ENCODE results near the gene ZNF503.
"Not testable (repeated sequence)": the region's sequence is repeated elsewhere in the genome, so short reads cannot be mapped to it uniquely, and the experiment has no call there.

The ZNF503 gene

DNA sequence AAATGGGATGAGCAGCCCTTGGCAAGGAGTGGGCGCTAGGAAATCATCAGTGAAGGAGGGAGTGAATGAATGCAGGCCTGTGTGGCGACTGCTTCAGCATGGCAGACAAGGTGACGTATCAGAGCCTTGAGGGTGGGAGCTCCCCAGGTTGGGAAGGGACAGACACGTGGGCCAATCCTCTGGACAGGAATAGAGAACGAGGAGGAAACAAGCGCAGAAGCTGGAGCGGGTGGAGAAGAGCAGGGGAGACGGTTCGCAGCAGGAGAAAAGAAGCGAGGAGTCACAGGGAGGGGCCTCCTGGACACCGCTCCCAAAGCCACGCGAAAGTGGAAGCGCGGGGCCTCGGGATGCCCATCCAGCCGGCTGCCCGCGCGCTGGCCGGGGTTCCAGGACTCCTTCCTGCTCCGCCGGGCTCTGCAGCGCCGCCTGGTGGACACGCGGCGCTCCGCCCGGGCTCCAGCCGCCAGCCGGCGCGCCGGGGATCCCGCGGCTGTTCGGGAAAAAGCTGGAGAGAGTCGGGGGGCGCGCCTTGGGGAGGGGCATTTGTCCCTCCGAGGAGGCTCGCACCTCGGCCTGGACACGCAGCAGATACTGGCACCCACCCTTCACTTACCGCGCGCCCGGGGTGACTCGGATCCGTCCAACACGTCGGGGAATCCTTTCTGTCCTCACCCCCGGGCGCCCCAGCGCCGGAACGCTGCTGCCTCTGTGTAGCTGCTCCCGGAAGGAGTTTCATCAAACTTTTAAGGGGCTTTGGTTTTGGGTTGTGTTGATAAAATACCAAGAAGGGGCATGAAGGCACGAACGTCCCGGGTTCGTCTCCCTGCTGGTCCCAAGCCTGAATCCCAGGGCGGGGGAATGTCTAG lies 6.3 kb downstream of the ZNF503 start:
- DNase-seq: peak; percentile 45

DNA sequence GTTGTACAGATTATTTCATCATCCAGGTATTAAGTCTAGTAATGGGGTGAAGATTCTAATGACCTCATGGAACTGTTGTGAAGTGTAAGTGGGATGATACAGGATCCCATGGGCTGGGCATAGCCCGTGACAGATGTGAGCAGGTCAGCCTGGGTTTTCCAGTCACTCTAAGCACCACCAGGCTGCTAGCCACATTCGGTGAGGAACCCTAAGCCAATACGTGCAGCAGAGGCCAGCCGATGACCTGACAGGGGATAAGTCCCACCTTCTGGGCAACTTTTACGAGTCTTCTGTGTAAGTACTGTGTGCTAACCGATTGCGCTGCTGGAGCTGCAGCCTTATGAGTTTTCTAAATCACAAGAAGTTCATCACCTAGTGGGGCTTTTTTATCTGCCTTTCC lies 7.3 kb downstream of the ZNF503 start:
- DNase-seq: no peak

DNA sequence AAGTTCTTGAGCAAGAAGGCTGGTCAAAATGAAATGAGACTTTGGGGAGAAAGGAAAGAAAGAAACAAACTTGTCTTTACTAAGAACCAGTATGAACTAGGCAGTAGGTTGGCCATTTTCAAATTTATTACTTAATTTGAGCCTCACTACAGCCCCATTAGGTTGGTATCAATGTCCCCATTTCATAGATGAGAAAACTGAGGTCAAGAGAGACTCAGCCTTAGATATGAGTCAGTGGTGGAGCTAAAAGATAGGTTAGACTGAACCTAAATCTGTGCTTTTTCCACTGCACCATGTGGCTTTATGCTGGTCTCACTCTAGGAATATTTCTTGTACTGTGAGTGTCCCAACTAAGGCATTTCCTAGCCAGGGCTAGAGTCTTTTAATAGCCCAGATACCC lies 8.8 kb downstream of the ZNF503 start:
- DNase-seq: no peak

DNA sequence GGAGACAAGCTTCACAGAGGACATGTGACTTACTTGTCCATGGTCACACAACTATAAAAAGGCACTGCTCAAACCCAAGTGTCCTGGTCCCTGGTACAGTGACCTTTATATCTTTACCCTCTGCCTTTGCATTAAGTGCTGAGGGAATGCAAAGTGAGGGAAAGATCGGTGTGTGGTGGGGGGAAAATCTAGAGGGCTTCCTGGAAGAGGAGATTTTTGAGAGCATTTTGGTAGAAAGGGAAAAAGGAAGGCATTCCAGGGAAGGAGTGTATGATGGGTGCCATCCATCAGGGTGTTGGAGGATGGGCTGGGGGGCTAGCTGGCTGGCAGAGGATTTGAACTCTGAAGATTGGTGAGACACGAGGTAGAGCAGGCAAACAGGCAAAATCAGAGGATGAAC lies 9.3 kb downstream of the ZNF503 start:
- DNase-seq: no peak

DNA sequence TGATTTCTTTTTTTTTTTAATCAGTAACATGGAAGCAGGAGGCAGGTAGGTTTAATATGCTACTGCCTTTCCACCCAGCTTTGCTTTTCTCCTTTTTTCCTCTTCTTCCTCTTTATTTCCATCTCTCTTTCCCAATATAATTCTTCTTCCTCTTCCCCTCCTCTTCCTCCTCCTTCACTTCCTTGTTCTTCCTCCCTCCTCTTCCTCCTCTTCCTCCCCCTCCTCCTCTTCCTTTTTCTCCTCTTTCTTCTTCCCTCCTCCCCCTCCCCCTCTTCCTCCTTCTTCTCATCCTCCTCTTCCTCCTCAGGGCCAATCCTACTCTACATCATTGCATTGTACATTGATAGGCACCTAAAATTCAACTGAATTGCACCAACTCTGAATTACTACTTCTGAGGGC lies 11.4 kb downstream of the ZNF503 start:
- no peak for DNase-seq

- DNase-seq: no peak
Measured at GRCh38 chr10:75388082-75388481, 13.5 kb downstream of the ZNF503 start.

DNA sequence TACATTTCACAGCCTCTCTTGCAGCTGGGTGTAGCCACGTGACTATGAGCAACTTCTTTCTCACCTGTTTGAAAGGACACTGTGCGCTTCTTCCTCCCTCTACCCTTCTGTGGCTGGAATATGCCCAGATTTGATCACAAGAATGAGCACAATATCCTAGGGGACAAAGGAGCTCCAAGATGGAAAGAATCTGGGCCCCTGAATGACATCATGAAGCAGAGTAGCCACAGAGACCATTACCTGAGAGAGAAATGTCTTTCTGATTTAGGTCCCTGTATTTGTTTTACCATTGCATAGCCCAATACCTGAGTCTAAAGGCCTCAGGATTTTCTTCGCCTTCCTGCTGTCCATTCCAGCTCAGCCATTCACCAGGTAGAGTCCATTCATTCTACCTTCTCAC lies 15.4 kb downstream of the ZNF503 start:
- no peak for DNase-seq

GRCh38 chr10:75379817-75380216 lies 21.7 kb downstream of the ZNF503 start:
- DNase-seq: no peak

DNA sequence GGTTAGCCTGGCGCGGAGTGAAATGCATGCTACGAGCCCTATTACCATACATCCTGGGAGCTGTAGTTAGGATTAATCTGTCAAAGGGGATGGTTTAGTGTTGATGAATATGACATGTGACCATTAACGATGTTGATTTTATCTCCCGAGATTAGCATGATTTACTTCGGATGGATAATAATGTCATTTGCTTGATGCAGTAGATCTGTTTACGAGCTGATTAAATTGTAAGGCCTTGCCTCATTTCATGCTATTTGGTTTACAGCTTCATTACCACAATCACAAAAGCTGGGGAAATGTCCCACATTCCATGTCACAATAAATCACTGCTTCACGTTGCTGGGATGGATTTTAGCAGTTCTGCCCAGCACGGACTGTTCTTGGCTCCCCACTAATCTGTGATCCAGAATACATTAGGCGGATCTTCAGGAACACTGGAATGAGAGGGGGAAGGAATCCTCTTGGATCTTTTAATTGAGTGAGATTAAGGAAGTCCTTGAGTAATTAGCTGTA lies 22.3 kb downstream of the ZNF503 start:
- DNase-seq: no peak

DNA sequence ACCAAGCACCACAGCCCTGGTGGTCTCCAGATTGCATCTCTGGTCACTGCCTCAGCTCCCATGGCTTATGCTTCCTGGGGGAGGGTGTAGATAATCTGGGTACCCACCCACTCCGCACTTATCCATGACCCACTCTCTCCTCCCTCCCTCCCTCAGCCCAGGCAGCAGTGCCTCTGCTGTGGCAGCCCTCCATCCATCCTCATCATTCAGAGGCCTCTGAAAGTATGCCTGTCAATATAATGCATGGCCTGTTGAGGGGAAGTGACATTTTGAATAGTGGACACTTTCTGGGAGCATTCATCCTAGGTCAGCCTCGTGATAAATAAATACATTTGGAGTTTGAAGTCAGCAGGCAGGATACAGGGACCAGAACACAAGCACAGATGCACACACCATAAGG lies 23.2 kb downstream of the ZNF503 start:
- no peak for DNase-seq

DNA sequence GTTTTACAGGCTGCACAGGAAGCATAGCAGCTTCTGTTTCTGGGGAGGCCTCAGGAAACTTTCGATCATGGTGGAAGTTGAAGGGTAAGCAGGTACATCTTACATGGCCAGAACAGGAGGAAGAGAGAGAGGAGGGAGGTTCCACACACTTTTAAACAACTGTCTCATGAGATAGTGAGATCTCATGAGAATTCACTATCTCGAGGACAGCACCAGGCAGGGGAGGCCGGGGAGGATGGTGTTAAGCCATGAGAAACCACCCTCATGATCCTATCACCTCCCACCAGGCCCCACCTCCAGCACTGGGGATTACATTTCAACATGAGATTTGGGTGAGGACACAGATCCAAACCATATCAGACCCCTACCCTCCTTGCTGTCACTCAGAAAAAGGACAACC lies 23.7 kb downstream of the ZNF503 start:
- DNase-seq: no peak

GRCh38 chr10:75375838-75376237 lies 25.7 kb downstream of the ZNF503 start:
- no peak for DNase-seq

DNA sequence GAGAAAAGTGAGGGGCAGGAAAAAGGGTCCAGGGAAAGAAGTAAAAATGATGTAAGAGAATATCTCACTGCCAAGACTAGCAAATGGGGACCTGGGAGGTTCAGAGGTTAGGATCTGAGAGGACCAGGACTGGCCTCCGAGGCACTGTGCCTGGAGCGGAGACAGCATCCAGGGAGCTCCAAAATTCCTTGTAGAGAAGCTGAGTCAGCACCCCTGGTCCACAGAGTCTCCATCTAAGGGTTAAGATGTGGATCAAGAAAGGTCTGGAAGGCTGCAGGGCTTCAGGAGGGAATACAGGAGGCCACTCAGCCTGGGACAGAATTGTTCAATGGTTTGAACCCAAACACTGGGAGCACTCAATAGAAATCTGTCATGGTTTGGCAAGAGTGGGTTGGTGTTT lies 30.6 kb downstream of the ZNF503 start:
- no peak for DNase-seq

GRCh38 chr10:75369838-75370237 lies 31.7 kb downstream of the ZNF503 start:
- not testable (repeated sequence) for DNase-seq

- no peak for DNase-seq
Measured at GRCh38 chr10:75367901-75368300, 33.7 kb downstream of the ZNF503 start.

DNA sequence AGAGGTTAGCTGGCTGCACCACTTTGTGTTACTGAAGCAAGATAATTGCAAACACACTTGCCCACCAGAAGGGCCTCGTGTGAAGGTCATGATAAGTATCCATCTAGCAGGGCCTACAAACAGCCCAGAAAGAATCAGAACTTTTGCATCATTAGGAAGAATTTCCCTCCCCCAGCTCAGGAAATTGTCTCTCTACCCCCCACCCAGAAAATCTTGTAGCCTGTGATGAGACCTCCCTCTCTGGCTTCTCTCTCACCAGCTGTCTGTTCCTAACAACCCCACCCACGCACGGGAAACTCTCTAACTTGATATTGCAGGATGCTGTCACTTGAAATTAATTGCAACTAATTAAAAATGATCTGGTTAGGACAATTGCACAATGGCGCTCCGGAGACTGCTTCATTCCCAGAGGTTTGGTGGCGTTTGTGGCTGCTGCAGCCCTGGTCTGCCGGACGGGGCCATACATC lies 34.5 kb downstream of the ZNF503 start:
- DNase-seq: no peak

DNA sequence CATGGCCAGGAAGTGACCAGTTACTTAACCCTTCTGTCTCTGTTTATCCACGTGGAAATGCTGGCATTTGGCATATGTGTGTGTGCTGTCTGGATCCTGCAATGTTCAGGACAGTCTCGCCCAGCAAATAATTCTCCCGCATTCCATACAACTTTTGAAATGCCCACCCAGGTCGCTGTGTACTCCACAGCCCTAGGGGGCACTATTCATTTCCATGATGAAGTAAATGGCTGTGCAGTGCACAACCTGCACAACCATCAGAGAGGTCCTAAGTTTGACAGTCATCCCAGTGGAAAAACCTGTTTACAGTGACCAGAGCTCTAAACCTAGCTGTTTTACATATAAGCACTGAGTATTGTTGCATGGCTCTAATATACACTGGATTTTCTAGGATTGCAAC lies 38.1 kb downstream of the ZNF503 start:
- no peak for DNase-seq

DNA sequence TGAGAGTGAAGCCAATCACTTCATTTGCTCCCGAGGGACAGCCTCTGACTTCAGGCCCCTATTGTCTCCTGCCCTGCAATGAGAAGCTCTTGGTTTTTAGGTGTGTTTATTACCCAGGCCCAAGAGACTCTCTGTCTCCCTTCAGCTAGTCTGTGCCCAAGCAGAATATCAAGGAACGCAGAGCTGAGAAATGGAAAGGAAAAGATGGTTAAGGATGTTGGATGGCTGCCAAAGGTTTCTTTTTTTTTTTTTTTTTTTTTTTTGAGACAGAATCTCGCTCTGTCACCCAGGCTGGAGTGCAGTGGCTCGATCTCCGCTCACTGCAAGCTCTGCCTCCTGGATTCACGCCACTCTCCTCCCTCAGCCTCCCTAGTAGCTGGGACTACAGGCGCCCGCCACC lies 41.7 kb downstream of the ZNF503 start:
- DNase-seq: not testable (repeated sequence)

GRCh38 chr10:75358835-75359421 lies 42.6 kb downstream of the ZNF503 start:
- peak; percentile 94 for DNase-seq

- no peak for DNase-seq
Measured at GRCh38 chr10:75358132-75358531, 43.4 kb downstream of the ZNF503 start.

DNA sequence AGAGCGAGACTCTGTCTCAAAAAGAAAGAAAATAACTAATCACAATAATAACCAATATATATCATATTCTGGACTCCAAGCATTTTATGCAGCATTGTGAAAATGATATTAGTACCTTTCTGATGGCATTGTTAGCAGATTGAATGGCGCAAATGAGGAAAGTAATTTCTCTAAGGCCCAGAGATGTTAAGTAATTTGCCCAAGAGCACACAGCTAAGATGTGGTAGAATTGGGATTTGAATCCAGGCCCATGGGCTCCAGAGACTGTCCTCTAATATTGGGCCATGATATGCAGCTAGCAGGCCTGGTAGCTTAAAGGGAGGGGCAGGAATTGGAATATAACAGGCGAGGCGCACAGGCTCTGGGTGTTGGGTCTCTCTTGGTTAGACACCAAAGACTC lies 44.1 kb downstream of the ZNF503 start:
- no peak for DNase-seq

DNA sequence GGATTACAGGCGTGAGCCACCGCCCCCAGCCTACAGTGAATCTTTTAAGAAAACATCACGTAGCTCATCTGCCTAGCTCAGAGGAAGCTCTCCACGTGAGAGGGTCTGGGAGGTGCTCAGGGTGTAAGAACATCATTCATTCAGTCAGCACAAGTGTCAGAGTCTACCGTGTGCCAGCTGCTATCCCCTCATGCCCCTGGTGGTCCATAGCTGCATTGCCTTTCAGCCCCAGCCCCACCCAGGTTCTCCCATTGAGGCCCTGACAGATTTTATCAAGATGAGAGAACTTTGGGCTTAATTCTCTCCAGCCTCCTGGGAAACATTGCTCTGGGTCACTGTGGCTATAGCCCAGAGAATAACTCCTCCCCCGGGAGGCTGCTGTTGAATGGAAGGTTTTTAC lies 45.1 kb downstream of the ZNF503 start:
- no peak for DNase-seq

GRCh38 chr10:75355706-75356105 lies 45.9 kb downstream of the ZNF503 start:
- peak; percentile 27 for DNase-seq

DNA sequence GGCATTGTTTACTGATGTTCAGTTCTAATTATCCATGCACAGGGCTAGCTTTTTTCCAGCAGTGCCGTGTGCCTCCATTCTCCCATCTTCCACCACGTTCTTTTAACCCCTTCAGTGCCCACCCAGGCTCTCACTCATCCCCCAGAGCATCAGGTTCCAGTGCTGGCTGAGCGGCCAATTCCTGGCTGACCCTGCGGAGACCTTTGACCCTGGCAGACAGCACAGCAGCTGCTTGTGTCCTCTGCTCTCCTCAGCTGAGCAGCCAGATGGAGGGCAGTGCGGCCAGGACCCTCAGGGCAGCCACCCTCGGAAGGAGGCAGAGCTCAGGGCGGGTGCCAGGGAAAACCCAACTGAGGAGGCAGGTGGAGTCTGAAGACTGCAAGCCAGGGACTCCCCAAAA lies 48.4 kb downstream of the ZNF503 start:
- DNase-seq: no peak
